ENCODE measurements around the gene RGMA.

The RGMA gene

GRCh38 chr15:93060336-93061248, 28.4 kb downstream of the RGMA start:
- no peak for DNase-seq
- Histone ChIP-seq H3K9me3 (no peaks in the 10 kb centered on the region), H3K4me1 (peaks cover 0 to 46% (median 29%) of the 10 kb centered on the region in 4 donors), H3K36me3 (peaks cover 0 to 4% (median 3%) of the 10 kb centered on the region in 3 donors), H3K27me3 (no peaks in the 10 kb centered on the region), H3K4me3 (no peak overlapping the region), H3K27ac (no peak overlapping the region)
- TF ChIP-seq, protein P1, sequence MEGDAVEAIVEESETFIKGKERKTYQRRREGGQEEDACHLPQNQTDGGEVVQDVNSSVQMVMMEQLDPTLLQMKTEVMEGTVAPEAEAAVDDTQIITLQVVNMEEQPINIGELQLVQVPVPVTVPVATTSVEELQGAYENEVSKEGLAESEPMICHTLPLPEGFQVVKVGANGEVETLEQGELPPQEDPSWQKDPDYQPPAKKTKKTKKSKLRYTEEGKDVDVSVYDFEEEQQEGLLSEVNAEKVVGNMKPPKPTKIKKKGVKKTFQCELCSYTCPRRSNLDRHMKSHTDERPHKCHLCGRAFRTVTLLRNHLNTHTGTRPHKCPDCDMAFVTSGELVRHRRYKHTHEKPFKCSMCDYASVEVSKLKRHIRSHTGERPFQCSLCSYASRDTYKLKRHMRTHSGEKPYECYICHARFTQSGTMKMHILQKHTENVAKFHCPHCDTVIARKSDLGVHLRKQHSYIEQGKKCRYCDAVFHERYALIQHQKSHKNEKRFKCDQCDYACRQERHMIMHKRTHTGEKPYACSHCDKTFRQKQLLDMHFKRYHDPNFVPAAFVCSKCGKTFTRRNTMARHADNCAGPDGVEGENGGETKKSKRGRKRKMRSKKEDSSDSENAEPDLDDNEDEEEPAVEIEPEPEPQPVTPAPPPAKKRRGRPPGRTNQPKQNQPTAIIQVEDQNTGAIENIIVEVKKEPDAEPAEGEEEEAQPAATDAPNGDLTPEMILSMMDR (IDR thresholded peaks at IDR 0.05), result no peak
- intact Hi-C loops (cut with DNase I; ENCODE audit: low total_unique reads), result no loop called here

DNA sequence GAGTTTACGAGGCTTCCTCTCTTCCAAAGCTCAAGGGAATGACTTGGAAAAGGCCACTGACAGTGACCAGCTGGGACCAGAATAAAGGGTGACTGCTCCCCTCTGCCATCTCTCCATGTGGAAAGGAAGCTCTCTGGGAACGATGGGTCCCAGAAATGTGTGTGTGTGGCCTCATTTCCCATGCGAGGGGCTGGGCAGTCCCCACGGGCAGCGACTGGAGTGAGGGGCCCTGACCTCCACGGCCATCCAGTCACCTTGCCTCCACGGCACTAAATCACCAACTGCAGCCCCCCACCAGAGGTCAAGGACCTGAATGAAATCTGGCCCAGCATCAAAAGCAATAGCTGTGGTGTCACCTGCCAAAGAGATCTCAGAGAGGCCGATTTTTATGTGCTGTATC, 29.6 kb downstream of the RGMA start:
- TF ChIP-seq, protein P1 (IDR thresholded peaks at IDR 0.05), result no peak
- Histone ChIP-seq H3K4me3 (no peak overlapping the region), H3K27me3 (no peaks in the 10 kb centered on the region), H3K36me3 (peaks cover 0 to 12% (median 7%) of the 10 kb centered on the region in 3 donors), H3K27ac (no peak overlapping the region), H3K9me3 (no peaks in the 10 kb centered on the region), H3K4me1 (peaks cover 0 to 46% (median 24%) of the 10 kb centered on the region in 4 donors)
- no peak for DNase-seq
- intact Hi-C loops (cut with DNase I; ENCODE audit: low total_unique reads), result no loop called here

DNA sequence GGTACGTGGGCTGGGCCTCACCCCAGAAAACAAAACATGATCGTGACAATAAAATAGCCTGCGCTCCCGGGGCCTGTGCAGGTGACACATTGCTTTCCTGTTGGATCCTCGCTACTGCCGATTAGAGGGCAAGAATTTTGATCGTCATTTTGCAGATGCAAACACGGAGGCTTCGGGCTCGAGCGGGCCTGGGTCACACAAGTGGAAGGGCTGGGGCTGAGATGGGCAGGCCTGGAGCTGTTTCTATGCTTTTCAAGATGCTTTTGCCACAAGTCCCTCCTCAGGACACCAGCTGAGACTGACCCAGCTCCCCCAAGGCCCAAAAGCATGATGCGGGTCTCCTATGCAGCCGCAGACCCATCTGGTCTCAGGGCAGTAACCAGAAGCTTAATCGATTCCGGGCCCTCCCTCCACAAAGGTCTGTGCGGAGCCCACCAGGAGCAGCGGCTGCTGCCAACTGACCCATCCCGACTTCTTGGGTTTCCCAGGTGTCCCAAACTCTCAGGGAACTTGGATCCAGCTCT, 30.0 kb downstream of the RGMA start:
- intact Hi-C loops (cut with DNase I; ENCODE audit: low total_unique reads), result no loop called here
- DNase-seq, result no peak
- H3K27me3 ChIP-seq, result no peaks in the 10 kb centered on the region
- H3K4me1 ChIP-seq, result peaks cover 0 to 41% (median 22%) of the 10 kb centered on the region in 4 donors
- TF ChIP-seq, protein P1 (IDR thresholded peaks at IDR 0.05), result no peak
- peaks cover 0 to 15% (median 7%) of the 10 kb centered on the region in 3 donors for H3K36me3 ChIP-seq
- H3K4me3 ChIP-seq, result no peak overlapping the region
- H3K27ac ChIP-seq, result no peak overlapping the region
- no peaks in the 10 kb centered on the region for H3K9me3 ChIP-seq

- H3K4me3 ChIP-seq, result no peak overlapping the region
- H3K4me1 ChIP-seq, result peaks cover 0 to 33% (median 16%) of the 10 kb centered on the region in 4 donors
- H3K36me3 ChIP-seq, result peaks cover 0 to 15% (median 7%) of the 10 kb centered on the region in 3 donors
- intact Hi-C loops (cut with DNase I; ENCODE audit: low total_unique reads), result no loop called here
- no peaks in the 10 kb centered on the region for H3K9me3 ChIP-seq
- DNase-seq, result no peak
- H3K27ac ChIP-seq, result no peak overlapping the region
- TF ChIP-seq, protein P1 (IDR thresholded peaks at IDR 0.05), result no peak
- no peaks in the 10 kb centered on the region for H3K27me3 ChIP-seq
Observed at GRCh38 chr15:93058128-93058527, 30.9 kb downstream of the RGMA start.

DNA sequence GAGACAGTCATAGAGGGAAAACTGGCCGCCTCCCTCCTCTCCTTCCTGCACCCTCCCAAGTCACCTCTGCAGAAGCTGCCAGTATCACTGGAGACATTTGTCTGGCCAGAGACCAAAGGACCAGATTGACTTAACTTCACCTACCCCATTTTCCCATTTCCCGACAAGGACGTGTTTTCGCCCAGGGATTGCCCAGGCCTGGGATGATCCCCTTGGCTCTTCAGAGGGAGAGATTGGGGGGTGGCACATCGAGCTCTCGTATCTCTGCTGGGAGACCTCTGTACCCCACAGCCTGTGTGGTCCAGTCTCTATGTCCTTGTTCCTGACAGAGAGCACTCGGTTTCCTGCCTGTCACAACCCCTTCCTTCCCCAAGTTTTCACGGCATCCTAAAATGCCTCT, 31.4 kb downstream of the RGMA start:
- no peaks in the 10 kb centered on the region for H3K9me3 ChIP-seq
- TF ChIP-seq, protein P1 (IDR thresholded peaks at IDR 0.05), result no peak
- peaks cover 0 to 16% (median 7%) of the 10 kb centered on the region in 3 donors for H3K36me3 ChIP-seq
- no peak overlapping the region for H3K4me3 ChIP-seq
- H3K4me1 ChIP-seq, result peaks cover 0 to 29% (median 12%) of the 10 kb centered on the region in 4 donors
- H3K27me3 ChIP-seq, result no peaks in the 10 kb centered on the region
- no peak for DNase-seq
- intact Hi-C loops (cut with DNase I; ENCODE audit: low total_unique reads), result no loop called here
- no peak overlapping the region for H3K27ac ChIP-seq
